Measurements from ENCODE around the gene KLHL14.

KLHL14 gene

GRCh38 chr18:32684940-32685339 is 87.9 kb downstream of the KLHL14 start:
- no peak for TF ChIP-seq CTCF (IDR thresholded peaks at IDR 0.05; ENCODE audit: control insufficient read depth, extremely low read depth, insufficient read depth)
- no peak overlapping the region for H3K4me3 ChIP-seq (ENCODE audit: low read depth, low read length)
- DNase-seq (ENCODE audit: low read depth): no peak

- DNase-seq (ENCODE audit: low read depth): no peak
- TF ChIP-seq CTCF (IDR thresholded peaks at IDR 0.05; ENCODE audit: control insufficient read depth, extremely low read depth, insufficient read depth): no peak
- no peak overlapping the region for H3K4me3 ChIP-seq (ENCODE audit: low read depth, low read length)
Measured at GRCh38 chr18:32684096-32684495, 88.7 kb downstream of the KLHL14 start.

- no peak for DNase-seq (ENCODE audit: low read depth)
- peak; percentile 55 for TF ChIP-seq CTCF (IDR thresholded peaks at IDR 0.05; ENCODE audit: control insufficient read depth, extremely low read depth, insufficient read depth)
- no peak overlapping the region for H3K4me3 ChIP-seq (ENCODE audit: low read depth, low read length)
Measured at GRCh38 chr18:32683044-32683443, 89.8 kb downstream of the KLHL14 start.

GRCh38 chr18:32677578-32677977 is 95.2 kb downstream of the KLHL14 start:
- TF ChIP-seq CTCF (IDR thresholded peaks at IDR 0.05; ENCODE audit: control insufficient read depth, extremely low read depth, insufficient read depth): no peak
- DNase-seq (ENCODE audit: low read depth): no peak
- no peak overlapping the region for H3K4me3 ChIP-seq (ENCODE audit: low read depth, low read length)

- H3K4me3 ChIP-seq (ENCODE audit: low read depth, low read length): no peak overlapping the region
- peak; percentile 11 for DNase-seq (ENCODE audit: low read depth)
- peak; percentile 53 for TF ChIP-seq CTCF (IDR thresholded peaks at IDR 0.05; ENCODE audit: control insufficient read depth, extremely low read depth, insufficient read depth)
Measured at GRCh38 chr18:32674491-32674890, 98.3 kb downstream of the KLHL14 start.

- no peak for TF ChIP-seq CTCF (IDR thresholded peaks at IDR 0.05; ENCODE audit: control insufficient read depth, extremely low read depth, insufficient read depth)
- H3K4me3 ChIP-seq (ENCODE audit: low read depth, low read length): no peak overlapping the region
- no peak for DNase-seq (ENCODE audit: low read depth)
Measured at GRCh38 chr18:32672398-32672797, 100.4 kb downstream of the KLHL14 start.

GRCh38 chr18:32670727-32671126 is 102.1 kb downstream of the KLHL14 start:
- no peak for TF ChIP-seq CTCF (IDR thresholded peaks at IDR 0.05; ENCODE audit: control insufficient read depth, extremely low read depth, insufficient read depth)
- no peak overlapping the region for H3K4me3 ChIP-seq (ENCODE audit: low read depth, low read length)

More at GRCh38 chr18:32670727-32671126, 102.1 kb downstream of the KLHL14 start:
- DNase-seq (ENCODE audit: low read depth): no peak

Data from LNCaP clone FGC (cell line).